ENCODE measurements around the gene ANKK1. TPM values are rescaled to one million over a fixed set of nuclear protein-coding genes. Genes with fewer than 3 reads are reported as not detected.

Gene ANKK1
- total and polyA plus RNA-seq, 9 of the 15 experiments (the other 6 are each of a cell fraction or from before 2014, with no cell fraction given), result not detected

DNA sequence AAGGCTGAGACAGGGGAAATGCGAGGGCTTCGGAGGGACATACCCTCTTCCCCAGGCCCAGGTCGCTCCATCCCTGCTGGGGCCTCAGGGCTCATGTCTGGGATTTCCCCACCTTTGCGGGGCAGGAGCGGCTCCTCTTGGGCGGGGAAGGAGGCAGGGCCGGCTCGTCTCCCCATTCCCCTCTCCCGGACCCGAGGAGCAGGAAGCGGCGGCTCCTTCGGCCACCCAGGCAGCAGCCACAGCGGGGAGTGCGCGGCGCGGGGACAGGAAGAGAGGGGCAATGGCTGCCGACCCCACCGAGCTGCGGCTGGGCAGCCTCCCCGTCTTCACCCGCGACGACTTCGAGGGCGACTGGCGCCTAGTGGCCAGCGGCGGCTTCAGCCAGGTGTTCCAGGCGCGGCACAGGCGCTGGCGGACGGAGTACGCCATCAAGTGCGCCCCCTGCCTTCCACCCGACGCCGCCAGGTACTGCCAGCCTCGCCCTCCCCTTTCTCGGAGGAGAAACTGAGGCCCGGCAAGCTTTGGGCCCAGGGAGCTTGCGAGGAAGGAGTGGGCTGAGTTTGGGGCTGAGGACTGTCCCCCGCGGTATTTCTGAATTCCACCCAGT lies at the start of gene ANKK1 (continued):
- TF ChIP-seq, protein P1, sequence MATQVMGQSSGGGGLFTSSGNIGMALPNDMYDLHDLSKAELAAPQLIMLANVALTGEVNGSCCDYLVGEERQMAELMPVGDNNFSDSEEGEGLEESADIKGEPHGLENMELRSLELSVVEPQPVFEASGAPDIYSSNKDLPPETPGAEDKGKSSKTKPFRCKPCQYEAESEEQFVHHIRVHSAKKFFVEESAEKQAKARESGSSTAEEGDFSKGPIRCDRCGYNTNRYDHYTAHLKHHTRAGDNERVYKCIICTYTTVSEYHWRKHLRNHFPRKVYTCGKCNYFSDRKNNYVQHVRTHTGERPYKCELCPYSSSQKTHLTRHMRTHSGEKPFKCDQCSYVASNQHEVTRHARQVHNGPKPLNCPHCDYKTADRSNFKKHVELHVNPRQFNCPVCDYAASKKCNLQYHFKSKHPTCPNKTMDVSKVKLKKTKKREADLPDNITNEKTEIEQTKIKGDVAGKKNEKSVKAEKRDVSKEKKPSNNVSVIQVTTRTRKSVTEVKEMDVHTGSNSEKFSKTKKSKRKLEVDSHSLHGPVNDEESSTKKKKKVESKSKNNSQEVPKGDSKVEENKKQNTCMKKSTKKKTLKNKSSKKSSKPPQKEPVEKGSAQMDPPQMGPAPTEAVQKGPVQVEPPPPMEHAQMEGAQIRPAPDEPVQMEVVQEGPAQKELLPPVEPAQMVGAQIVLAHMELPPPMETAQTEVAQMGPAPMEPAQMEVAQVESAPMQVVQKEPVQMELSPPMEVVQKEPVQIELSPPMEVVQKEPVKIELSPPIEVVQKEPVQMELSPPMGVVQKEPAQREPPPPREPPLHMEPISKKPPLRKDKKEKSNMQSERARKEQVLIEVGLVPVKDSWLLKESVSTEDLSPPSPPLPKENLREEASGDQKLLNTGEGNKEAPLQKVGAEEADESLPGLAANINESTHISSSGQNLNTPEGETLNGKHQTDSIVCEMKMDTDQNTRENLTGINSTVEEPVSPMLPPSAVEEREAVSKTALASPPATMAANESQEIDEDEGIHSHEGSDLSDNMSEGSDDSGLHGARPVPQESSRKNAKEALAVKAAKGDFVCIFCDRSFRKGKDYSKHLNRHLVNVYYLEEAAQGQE (IDR thresholded peaks at IDR 0.05; ENCODE audit: borderline replicate concordance), result 0 out of 2 replicates have a peak, but pooled peaks have one; percentile 15
- TF ChIP-seq, protein P1 (CRISPR knock-in tag; IDR thresholded peaks at IDR 0.05; ENCODE audit: low read depth), result no peak
- peak; percentile 36 for TF ChIP-seq HMGN3 (IDR thresholded peaks at IDR 0.05; ENCODE audit: borderline replicate concordance, extremely low read depth, insufficient read length, low read depth, low read length)
- TF ChIP-seq, protein P2, sequence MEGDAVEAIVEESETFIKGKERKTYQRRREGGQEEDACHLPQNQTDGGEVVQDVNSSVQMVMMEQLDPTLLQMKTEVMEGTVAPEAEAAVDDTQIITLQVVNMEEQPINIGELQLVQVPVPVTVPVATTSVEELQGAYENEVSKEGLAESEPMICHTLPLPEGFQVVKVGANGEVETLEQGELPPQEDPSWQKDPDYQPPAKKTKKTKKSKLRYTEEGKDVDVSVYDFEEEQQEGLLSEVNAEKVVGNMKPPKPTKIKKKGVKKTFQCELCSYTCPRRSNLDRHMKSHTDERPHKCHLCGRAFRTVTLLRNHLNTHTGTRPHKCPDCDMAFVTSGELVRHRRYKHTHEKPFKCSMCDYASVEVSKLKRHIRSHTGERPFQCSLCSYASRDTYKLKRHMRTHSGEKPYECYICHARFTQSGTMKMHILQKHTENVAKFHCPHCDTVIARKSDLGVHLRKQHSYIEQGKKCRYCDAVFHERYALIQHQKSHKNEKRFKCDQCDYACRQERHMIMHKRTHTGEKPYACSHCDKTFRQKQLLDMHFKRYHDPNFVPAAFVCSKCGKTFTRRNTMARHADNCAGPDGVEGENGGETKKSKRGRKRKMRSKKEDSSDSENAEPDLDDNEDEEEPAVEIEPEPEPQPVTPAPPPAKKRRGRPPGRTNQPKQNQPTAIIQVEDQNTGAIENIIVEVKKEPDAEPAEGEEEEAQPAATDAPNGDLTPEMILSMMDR (IDR thresholded peaks at IDR 0.05 in 2 of 3, conservative IDR thresholded peaks at IDR 0.05 in 1 of 3; ENCODE audit: insufficient read depth in 2 of 3, low read depth in 1 of 3, low read length in 3 of 3), result peak; percentile 44 to 79 (median 47)
